ENCODE measurements around the gene FBXL3. TPM values are rescaled to one million over a fixed set of nuclear protein-coding genes. Genes with fewer than 3 reads are reported as not detected.

Gene FBXL3
- total and polyA plus RNA-seq, 2 of the 13 experiments (the other 11 are each of a cell fraction or from before 2014, with no cell fraction given) = 11.5 to 18.5 TPM

DNA sequence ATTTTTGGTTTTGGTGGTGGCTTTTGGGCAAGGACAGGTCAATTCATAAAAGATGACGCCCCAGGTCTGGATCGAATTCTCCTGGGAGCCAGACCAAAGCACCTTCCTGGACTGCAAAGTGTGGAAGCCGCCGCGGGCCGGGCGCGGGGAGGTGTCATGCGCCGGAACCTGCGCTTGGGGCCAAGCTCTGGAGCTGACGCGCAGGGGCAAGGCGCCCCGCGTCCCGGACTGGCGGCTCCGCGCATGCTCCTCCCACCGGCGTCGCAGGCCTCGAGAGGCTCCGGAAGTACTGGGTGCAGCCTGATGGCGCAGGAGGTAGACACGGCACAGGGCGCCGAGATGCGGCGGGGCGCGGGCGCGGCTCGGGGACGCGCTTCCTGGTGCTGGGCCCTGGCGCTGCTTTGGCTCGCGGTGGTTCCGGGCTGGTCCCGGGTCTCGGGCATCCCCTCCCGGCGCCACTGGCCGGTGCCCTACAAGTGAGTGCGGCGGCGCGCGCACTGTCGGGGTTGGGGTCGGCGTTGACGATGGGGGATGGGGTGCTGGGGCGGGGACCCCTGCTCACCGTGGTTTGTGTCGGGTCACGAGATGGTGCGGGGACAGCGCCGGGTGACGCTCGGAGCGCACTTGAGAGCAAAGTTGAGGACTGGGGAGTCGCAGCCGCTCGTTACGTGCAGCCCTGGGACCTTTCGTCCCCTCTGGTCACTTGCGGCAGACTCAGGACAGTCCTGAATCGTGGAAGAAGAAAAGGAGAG lies 35.0 kb downstream of the FBXL3 start, which contains the start of gene CLN5 (continued):
- TF ChIP-seq AHDC1 (CRISPR knock-in tag; IDR thresholded peaks at IDR 0.05; ENCODE audit: borderline replicate concordance) (peak; percentile 39; the same call in 1 of the 2 replicates), POLR2G (IDR thresholded peaks at IDR 0.05; ENCODE audit: low read depth, low read length) (peak; percentile 91), ARID4A (CRISPR knock-in tag; IDR thresholded peaks at IDR 0.05; ENCODE audit: borderline replicate concordance) (peak; percentile 91), GMEB1 (CRISPR knock-in tag; IDR thresholded peaks at IDR 0.05; ENCODE audit: borderline replicate concordance) (peak; percentile 83), ZNF230 (CRISPR knock-in tag; IDR thresholded peaks at IDR 0.05) (peak; percentile 82), HOXA3 (CRISPR knock-in tag; IDR thresholded peaks at IDR 0.05) (peak; percentile 95), CCDC6 (CRISPR knock-in tag; IDR thresholded peaks at IDR 0.05) (peak; percentile 94), ZNF704 (CRISPR knock-in tag; IDR thresholded peaks at IDR 0.05; ENCODE audit: borderline replicate concordance) (peak; percentile 56; the same call in 1 of the 2 replicates), MAF1 (CRISPR knock-in tag; IDR thresholded peaks at IDR 0.05; ENCODE audit: borderline replicate concordance) (peak; percentile 41; the same call in 1 of the 2 replicates), HNF4G (IDR thresholded peaks at IDR 0.05; ENCODE audit: borderline replicate concordance, low read depth, low read length) (no peak), HNF4G (CRISPR knock-in tag; IDR thresholded peaks at IDR 0.05; ENCODE audit: borderline replicate concordance, low read depth) (peak; percentile 28; the same call in 1 of the 2 replicates), TBP (CRISPR knock-in tag; IDR thresholded peaks at IDR 0.05) (0 out of 2 replicates have a peak, but pooled peaks have one; percentile 84), ARNT2 (CRISPR knock-in tag; IDR thresholded peaks at IDR 0.05; ENCODE audit: low read depth) (peak; percentile 80), GPN1 (CRISPR knock-in tag; IDR thresholded peaks at IDR 0.05; ENCODE audit: borderline replicate concordance) (no peak; the same call in 1 of the 2 replicates), SP2 (CRISPR knock-in tag; IDR thresholded peaks at IDR 0.05) (peak; percentile 50)

All from HepG2 (cell line).